SU-DHL-6 (cell line): ENCODE measurements around the gene HSDL1.

Source experiments
- CTCF ChIP-seq: fragments of 200-600 bp; sonication (generic); IDR thresholded peaks from one replicate; pipeline ENCODE4 v1.5.1; 2017; ENCODE audit warnings: antibody characterized with exemption, mild to moderate bottlenecking, low read length, moderate library complexity; ENCODE audit not compliant: insufficient read depth, poor library complexity, severe bottlenecking
- EZH2phosphoT487 ChIP-seq: fragments of 200-600 bp; sonication (generic), shearing (Covaris generic); conservative IDR thresholded peaks from 2 replicates; pipeline ENCODE4 v1.6.1; 2018; ENCODE audit warnings: mild to moderate bottlenecking, antibody characterized with exemption, low read length, moderate library complexity, mixed read lengths

GRCh38 chr16:84079664-84080063 is 65.3 kb downstream of the HSDL1 start:
- TF ChIP-seq CTCF = no peak
- TF ChIP-seq EZH2phosphoT487 = no peak
